Left ventricle myocardium superior (tissue), 1 donor: ENCODE results near the gene FTCDNL1. TPM values are rescaled to one million over a fixed set of nuclear protein-coding genes. Genes with fewer than 3 reads are reported as not detected.

ENCODE experiments used
- ATAC-seq: fragments of 200-7000 bp; cut with Tn5 transposase; one replicate; pipeline ENCODE4 v1.9.1; 2020; ENCODE audit warnings: mild to moderate bottlenecking, moderate library complexity
- DNase-seq: peaks from one replicate; pipeline ENCODE4 v3.0.0-alpha.2; 2020
- intact Hi-C: fragments of 100-400 bp; cut with micrococcal nuclease; formaldehyde crosslinking; loops from one replicate; pipeline ENCODE4 v1.11.0; 2022
- long read RNA-seq: library from polyadenylated mRNA; unstranded; transcript quantifications from one replicate; pipeline ENCODE4 v2.0.0, GENCODE V29; 2021
- total RNA-seq: library from RNA; stranded (reverse); fragmentation: NEBNext Ultra II Directional; extraction: Animal tissue kit (Norgen Biotek cat#: 25700); gene quantifications from one replicate; pipeline ENCODE4 v1.2.1, GENCODE V29; 2021
- donor health status: DM: no; HTN: yes; CAD: no; lungs with severe emphysema.

Gene FTCDNL1
- 2.0 TPM for total RNA-seq
- long read RNA-seq, partial matches to known transcripts: 1 of 8 reads
- long read RNA-seq, other reads (novel, unspliced or antisense): 7 of 8 reads

DNA sequence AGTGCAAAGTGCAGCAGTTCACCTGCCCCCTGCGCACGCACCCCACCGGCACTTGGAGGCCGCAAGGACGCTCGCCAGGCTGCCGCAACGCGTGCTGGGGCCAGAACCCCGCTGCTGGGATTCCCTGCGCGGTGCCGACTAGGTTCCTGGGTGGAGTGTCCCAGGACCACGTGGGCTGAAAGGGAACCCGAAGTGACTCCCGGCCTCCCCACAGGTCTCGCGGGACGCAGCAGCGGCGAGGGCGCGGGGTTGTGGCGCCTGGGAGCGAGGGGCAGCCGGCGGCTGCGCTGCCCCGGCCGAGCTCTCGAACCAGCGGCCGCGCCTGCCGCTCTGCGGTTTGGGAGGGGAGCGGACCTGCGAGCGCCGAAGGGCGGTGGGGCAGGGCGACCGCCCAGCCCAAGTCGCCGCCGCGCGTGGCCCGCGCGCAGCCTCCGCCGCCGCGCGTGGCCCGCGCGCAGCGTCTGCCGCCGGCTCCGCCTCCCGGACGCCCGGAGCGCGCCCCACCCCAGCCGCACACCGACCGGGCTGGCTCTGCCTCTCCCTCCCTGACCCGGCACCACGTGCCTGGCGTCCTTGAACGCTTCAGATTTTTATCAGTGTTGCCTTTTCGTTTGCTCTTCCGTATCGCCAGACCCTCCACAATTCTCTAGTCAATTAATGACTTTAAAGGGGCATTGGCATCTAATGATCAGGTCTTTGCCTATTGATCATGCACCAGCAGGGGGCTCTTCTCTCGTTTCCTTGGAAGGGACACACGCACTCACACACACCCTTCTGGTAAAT is at the start of gene FTCDNL1:
Gene FTCDNL1 (minus strand): TSS at position 475 of the 783 bp plus-strand sequence. CDS start 2,230 bp downstream, outside the sequence.
- peak; percentile 95 for ATAC-seq
- DNase-seq: peak; percentile 79
- intact Hi-C loops: no loop called here

DNA sequence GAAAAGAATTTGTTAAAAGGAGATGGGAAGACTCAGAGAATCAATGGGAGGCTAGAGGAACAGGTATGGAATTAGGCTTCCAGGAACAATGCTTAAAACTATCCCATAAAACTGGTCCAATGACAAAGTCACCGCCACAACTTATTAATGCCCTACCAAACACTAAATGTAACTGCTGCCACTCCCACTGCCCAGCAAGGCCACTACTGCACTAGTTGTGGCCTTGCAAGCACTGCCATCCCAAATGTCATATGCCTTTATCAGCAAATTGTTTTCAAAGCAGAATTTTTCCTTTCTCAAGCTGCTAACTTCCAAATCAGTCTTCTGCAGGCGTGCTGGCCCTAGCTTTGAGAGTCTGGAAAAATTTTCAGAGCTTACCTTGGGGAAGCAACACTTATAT is 45.6 kb upstream of the FTCDNL1 start:
- ATAC-seq (no peak), DNase-seq (no peak)
- intact Hi-C loops: no loop called here

DNA sequence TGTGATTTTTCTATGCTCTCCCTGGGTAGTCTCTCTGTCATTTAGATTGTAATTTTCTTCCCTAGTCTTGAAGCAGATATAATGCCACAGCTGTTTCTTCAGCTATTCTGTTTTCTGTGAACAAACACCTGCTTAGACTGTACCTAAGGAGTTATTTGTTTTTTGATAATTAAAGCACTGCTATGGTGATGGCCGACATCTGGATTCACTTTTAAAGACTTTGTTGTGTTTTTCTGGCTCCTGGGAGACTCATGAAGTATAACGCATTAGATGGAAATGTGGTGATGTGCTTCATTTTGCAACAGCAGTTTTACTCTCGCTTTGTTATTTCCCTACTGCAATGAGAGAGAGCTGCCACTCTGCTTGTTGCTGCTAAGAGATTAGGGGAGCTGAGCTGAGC is 44.4 kb upstream of the FTCDNL1 start:
- ATAC-seq (no peak), DNase-seq (no peak)
- intact Hi-C loops: no loop called here

DNA sequence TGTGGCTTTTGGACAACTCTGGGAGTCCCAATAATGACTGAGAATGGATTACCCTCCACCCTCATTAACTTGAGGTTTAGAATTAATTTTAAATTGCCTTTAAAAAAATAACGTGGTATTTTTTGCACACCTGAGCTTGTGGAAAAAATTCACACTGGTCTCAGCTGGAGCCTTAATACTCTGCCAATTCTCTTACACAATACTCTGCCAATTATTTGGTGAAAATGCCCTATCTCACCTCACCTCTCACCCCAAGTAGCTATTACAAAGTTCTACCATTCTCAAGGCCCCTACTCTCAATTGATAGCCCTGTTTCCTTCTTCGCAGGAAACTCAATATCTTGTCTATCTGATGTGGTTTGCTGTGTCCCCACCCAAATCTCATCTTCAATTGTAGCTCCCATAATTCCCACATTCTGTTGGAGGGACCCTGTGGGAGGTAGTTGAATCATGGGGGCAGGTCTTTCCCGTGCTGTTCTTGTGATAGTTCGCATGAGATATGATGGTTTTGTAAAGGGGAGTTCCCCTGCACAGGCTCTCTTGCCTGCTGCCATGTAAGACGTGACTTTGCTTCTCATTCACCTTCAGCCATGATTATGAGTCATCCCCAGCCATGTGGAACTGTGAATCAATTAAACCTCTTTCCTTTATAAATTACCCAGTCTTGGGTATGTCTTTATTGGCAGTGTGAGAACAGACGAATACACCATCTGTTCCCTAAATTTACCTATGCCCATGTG is 32.7 kb upstream of the FTCDNL1 start:
- DNase-seq (no peak), ATAC-seq (no peak)
- intact Hi-C loops: no loop called here

DNA sequence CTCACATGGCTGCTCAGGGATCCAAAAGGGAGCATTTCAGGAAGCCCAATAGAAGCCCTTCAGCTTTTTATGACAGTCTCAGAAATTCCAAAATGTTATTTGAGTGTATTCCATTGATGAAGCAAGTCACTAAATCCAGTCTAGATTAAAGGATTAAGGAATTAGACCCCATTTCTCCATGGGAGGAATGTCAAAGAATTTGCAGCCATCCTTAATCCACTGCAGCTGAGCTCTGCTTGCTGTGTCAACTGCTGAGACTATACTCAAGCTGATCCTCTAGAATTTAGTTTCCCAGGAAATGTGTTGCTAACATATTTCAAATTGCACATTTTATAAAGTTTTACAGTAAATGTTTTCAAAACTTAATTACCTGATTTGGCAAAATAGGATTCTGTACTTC is 31.7 kb upstream of the FTCDNL1 start:
- DNase-seq (no peak), ATAC-seq (no peak)
- intact Hi-C loops: no loop called here

DNA sequence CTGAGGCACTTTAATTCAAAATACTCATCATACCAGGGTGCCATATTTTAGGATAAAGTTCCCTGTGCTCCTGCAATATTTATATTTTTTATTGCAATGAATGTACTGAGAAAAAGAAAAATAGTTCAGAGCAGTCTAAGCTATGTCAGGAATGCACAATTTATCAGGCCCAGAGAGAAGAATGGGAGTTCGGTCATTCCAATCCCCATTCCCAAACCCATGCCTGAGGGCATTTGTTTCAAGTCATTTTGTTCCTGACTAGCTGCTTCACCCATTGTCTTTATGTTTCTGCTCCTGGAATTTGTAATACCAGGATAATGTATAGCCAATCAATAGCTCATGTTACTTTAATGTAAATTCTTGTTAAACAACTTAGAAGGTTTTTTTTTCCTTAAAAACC is 24.4 kb upstream of the FTCDNL1 start:
- no peak for DNase-seq
- intact Hi-C loops: no loop called here
- ATAC-seq: no peak

DNA sequence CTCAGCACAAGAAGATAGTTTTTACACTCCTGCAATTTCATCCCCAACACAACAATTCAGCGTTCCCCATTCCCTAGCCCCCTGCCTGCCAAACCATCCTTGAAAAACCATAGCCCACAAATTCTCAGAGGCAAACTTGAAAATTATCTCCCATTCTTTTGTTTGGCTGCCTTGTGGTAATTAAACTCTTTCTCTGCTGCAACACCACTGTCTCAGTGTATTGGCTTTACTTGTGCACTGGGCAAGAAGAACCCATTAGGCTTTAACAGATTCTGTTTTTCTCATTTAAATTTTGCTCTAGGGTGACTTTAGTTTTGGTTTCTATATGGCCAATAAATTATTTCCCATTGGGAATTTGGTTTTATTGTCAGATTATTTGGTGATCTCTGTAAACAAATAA is 23.2 kb upstream of the FTCDNL1 start:
- ATAC-seq: no peak
- intact Hi-C loops: no loop called here
- DNase-seq: no peak

DNA sequence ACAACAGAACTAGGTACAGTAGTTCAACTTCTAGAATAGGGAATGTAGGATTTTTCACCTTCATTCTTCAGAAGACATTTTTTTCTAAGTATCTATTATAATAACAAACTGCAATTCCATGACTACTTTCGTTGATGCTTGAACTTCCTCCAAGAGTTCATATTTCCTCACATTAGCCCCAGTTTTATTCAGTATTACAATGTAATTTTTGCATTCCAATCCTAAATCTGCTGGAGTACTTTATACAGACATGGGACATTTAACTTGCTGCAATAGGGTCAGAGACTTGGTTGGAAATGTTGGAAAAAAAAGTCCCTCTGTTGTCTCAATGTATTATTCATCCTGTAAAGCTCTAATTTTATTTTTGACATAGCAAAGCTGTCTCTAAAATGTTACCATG is 19.6 kb upstream of the FTCDNL1 start:
- intact Hi-C loops: no loop called here
- ATAC-seq (no peak), DNase-seq (no peak)

DNA sequence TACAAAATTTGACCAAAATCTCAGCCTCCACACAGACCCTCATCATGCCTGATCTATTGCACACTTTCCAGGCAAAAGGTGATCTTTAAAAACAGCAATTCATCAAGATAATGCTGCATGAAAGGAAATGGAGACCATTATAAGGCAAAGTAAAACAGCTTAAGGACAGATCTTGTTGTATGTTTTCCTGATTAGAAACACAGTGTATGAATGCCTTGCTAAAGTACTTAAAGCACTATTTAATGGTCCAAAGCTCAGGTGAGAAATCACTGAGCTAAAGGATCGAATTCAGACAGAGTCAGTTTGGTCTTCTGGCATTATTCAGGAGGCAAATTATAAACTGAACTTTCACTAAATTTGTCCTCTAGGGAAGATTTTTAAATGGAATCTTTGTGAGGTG is 18.7 kb upstream of the FTCDNL1 start:
- intact Hi-C loops: no loop called here
- no peak for ATAC-seq
- no peak for DNase-seq

DNA sequence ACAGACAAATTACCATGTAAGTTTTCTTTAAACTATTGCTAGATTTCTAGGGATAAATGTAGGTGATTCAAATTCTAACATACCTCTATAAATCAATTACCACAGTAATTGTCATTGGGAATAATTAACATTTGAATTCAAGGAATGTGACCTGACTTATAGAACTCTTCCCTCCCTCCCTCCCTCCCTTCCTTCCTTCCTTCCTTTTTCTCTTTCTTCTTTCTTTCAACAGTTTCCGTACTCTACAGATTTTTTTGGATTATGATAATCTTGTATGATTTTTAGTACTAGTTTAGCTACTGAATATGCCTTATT is 18.2 kb upstream of the FTCDNL1 start:
- intact Hi-C loops: no loop called here
- DNase-seq (no peak), ATAC-seq (no peak)

DNA sequence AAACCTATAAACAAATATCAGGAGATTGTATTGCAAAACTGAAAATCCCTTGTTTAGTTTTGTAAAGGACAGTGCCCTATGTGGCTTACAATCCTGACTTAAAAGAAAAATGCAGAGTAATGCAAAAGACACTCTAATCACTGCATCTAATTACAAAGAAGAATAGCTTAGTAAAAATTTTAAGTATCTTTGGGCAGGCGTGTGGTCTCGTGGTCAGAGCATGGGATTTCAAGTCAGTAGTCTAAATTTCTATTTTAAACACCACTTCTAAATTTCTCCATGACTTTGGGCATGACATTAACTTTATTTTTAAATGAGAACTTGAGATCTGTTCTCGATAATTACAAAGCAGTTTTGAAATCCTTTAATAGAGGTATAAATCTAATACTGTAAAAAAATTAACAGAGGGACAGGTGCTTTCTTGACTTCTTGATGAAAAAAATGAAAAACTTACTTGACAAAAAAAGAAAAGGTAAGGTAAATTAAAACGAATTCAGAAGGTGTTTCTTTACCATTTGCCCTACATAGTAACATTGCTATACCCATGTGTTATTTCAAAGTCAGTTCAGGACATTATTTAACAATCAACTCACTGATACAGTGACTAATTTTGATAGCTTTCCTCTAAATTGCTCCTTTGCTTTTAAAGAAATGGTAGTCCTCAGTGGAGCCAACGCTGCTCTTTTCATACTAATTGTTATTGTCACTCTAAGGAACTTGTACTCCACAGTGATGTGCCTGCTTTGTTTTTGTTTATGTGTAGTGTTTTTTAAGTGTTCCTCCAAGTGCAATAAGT is 17.6 kb upstream of the FTCDNL1 start:
- intact Hi-C loops: no loop called here
- DNase-seq: no peak
- no peak for ATAC-seq

DNA sequence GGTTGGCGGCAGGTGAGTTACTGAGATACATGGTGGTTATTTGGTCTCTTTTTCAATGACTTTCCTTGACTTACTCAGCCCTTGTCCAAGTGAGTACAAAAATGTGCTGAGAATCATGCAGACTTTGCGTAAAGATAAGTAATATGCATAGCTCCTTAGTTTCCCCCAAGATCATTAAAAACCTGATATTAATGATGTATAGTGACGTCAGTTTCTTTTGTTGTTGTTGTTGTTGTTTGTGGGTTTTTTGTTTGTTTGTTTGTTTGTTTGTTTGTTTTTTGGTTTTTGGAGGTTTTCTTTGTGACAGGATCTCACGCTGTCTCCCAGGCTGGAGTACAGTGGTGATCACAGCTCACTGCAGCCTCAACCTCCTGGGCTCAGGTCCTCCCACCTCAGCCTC is 14.9 kb upstream of the FTCDNL1 start:
- no peak for ATAC-seq
- no peak for DNase-seq
- intact Hi-C loops: no loop called here

DNA sequence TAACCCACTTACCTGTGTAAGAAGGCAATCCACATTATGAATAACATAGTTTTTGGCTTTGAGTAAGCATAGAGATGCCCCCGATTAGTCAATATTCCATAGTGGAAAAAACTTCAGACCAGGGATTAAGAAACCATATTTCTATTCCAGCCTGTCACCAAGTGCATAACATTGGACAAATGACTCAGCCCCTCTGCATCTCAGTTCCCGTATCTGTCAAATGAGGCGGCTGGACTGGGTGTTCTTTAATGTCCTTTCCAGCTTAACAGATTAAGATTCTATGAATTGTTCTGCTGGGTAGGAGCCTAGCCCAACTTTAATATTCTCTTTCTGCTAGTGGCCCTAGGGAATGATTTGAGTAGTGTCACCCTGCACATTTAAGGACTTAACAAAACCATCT is 11.8 kb upstream of the FTCDNL1 start:
- DNase-seq (no peak), ATAC-seq (no peak)
- intact Hi-C loops: no loop called here

DNA sequence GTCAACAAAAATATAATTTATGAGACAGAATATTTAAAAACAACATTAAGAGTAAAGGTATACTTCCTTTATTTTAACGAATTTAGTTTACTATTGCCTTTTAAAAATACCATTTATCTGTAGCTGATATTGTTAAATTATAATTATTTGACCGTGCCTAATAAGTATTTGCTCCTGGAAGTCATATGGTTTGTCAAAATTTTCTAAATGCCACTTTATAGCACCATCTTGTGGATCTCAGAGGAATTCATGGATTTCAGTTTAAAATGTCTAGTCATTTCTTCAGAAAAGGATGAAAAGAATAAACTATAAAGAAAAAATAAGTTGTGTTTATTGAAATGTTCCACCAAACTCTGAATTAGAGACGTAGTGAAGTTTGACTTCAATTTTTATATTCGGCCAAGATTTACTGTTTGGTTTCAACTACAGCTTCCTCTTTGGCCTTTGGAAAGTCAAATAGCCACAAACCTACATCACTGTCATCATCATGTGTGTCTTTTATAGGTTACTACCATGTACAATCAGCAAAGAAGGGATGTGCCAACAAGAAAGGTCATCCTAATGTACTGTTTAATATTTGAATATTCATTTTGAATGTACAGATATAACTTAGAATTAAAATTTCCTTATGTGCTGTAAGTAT is 10.3 kb upstream of the FTCDNL1 start:
- DNase-seq (no peak), ATAC-seq (no peak)
- intact Hi-C loops: no loop called here

DNA sequence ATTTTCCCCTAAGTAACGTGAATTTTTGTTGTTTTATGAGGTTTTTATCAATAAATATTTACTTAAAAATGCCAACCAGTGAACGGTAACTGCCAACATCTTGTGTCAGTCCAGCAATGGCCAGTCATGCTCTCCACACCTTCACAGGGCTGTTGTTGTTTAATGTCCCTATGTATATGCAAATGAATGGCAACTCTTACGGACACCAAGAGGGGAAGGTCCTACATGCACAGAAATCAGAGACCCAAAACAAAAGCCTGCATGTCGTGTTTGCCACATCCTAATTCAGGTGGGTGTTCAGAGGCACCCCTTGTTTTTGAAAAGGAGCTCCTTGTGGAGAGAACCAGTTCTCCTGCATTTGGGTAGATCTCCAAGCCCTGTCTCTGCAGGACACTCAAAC is 4.8 kb upstream of the FTCDNL1 start:
- intact Hi-C loops: no loop called here
- DNase-seq (no peak), ATAC-seq (no peak)

DNA sequence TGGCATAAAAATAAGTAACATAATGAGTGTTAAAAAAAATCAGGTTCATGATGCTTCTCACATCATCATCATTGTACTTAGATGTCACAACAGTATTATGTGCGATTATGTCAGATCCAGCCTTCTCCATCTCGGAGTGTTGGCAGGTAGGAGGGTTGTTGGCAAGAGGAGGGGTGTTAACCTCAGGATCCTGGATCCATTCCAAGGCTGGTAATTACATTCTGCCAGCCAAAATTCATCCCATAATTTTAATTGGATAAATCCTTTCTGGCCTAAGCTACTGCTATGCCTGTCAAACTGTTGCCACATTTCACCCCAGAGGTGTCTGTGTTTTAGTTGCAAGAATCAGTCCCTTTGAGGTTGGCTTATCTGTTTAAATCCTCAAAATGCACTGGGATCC is 891 bp upstream of the FTCDNL1 start:
- ATAC-seq: no peak
- no peak for DNase-seq
- intact Hi-C loops: no loop called here

DNA sequence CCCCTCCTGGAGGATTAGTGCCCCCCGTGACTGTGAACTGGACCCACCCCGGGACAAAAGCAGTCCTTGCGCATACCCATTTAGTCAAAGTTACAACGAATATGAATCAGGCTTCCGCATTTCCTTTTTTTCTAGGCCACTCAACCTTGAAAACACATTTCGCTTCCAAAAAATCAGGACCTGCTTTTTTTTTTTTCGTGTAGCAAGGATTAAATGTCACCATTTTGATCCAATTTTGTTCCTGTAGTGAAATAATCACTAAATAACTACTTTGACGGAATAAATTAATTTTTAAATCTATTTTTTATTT is 464 bp upstream of the FTCDNL1 start:
- intact Hi-C loops: no loop called here
- DNase-seq (no peak), ATAC-seq (no peak)

DNA sequence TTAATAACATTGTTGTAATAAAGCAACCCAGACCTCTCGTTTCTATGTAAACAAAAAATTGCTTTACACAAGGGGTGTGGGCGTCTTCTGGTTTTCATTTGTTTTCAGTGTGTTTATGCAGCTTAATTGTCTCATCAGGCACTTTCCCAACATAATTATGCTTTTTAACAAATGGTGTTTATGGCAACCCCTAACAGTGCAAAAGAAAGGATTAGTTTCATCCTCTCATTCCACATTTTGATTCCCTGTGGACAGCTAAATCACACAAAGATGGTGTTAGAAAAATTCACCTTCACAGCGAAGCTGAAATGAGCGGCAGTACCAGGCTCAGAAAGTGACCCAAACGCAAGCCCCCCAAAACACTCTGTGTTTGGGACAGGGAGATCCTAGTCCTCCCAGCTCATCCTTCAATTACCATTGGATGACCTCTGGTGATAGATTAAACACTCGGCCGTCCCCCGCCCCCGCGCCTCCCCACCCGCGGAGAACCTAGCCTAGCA is 724 bp downstream of the FTCDNL1 start:
- intact Hi-C loops: no loop called here

DNA sequence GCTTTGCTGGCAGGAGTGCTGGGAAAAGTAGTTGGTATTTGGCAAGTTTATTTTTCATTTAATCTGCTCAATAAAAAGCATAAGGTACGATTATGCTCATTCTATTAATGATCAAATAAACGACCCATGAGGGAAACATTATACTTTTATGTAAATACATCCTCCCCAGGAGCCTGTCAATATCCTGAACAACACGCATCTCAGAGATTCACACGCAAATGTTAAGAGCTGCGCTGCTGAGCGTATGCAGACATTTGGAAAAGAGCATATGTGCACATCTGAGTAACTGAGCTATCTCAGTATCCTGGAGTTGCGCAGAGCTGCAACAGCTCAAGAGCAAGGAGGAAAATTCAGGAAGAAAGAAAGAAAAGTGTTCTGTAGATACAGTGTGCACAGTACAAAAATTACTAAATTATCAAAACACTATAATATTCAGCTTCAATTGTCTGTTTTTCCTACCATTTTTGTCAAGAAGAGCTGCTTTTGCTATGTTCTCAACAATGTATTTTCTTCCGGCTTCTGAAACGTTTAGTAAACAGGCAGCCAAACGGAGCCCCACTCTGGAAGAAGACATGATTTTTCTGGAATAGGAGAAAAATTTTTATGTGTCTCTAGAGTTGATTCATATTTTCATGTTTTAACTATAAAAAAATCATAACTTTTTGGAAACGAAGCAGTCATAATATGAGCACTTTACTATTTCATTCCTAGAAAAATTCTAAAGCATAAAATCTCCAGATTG is 2.4 kb downstream of the FTCDNL1 start:
- intact Hi-C loops: no loop called here
- DNase-seq: no peak
- ATAC-seq: no peak

More for the DNA sequence above, 724 bp downstream of the FTCDNL1 start:
- ATAC-seq (no peak), DNase-seq (no peak)
